ENCODE data around the gene SNX33.

- no peak for TF ChIP-seq CTCF (IDR thresholded peaks at IDR 0.05)
- no peak for TF ChIP-seq POLR2A (IDR thresholded peaks at IDR 0.05)
Measured at GRCh38 chr15:75685195-75685594, 37.5 kb downstream of the SNX33 start.
